Neutrophil (primary cell): ENCODE measurements around the gene JPH3.

ENCODE experiments used
- H3K27ac ChIP-seq: fragments of 200-600 bp; sonication (generic); 2 replicates; pipeline ENCODE4 v1.5.1; 2016; ENCODE audit warnings: mild to moderate bottlenecking, moderate library complexity
- H3K27me3 ChIP-seq: fragments of 200-600 bp; sonication (generic); 2 replicates; pipeline ENCODE4 v1.6.0; 2016; ENCODE audit warnings: mild to moderate bottlenecking
- H3K36me3 ChIP-seq: fragments of 200-600 bp; sonication (generic); 2 replicates; pipeline ENCODE4 v1.5.1; 2017
- H3K4me1 ChIP-seq, 2 experiments: fragments of 200-600 bp in 1 of 2; sonication (generic) in 1 of 2; 1 replicate in 1 of 2; 2 replicates in 1 of 2; pipeline versions ENCODE4 v1.5.1 to v1.6.1; 2013 to 2016; ENCODE audit warnings: low read depth in 1 of 2, low read length in 1 of 2, mild to moderate bottlenecking in 1 of 2, moderate library complexity in 1 of 2; ENCODE audit not compliant: control insufficient read depth in 1 of 2, insufficient read depth in 1 of 2
- H3K4me3 ChIP-seq, 2 experiments: fragments of 200-600 bp in 1 of 2; sonication (generic) in 1 of 2; 1 replicate in 1 of 2; 2 replicates in 1 of 2; pipeline ENCODE4 v1.5.1; 2013 to 2016; ENCODE audit warnings: low read depth in 1 of 2, low read length in 1 of 2, mild to moderate bottlenecking in 1 of 2, moderate library complexity in 1 of 2
- H3K9me3 ChIP-seq: fragments of 200-600 bp; sonication (generic); 2 replicates; pipeline ENCODE4 v1.5.1; 2016
- TF ChIP-seq, protein P1 (sequence below): fragments of 200-600 bp; sonication (generic); IDR thresholded peaks from 2 replicates; pipeline ENCODE4 v1.5.1; 2016; ENCODE audit warnings: antibody characterized with exemption

JPH3 gene

DNA sequence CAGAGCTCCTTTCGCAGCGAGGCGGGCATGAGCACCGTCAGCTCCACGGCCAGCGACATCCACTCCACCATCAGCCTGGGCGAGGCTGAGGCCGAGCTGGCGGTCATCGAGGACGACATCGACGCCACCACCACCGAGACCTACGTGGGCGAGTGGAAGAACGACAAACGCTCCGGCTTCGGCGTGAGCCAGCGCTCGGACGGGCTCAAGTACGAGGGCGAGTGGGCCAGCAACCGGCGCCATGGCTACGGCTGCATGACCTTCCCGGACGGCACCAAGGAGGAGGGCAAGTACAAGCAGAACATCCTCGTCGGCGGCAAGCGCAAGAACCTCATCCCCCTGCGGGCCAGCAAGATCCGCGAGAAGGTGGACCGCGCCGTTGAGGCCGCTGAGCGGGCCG, 42.3 kb downstream of the JPH3 start:
- H3K4me3 ChIP-seq: no peak overlapping the region
- H3K27me3 ChIP-seq: peaks cover 4% of the 10 kb centered on the region
- H3K36me3 ChIP-seq: no peaks in the 10 kb centered on the region
- no peaks in the 10 kb centered on the region for H3K9me3 ChIP-seq
- H3K4me1 ChIP-seq: no peaks in the 10 kb centered on the region
- H3K27ac ChIP-seq: no peak overlapping the region
- TF ChIP-seq, protein P1, sequence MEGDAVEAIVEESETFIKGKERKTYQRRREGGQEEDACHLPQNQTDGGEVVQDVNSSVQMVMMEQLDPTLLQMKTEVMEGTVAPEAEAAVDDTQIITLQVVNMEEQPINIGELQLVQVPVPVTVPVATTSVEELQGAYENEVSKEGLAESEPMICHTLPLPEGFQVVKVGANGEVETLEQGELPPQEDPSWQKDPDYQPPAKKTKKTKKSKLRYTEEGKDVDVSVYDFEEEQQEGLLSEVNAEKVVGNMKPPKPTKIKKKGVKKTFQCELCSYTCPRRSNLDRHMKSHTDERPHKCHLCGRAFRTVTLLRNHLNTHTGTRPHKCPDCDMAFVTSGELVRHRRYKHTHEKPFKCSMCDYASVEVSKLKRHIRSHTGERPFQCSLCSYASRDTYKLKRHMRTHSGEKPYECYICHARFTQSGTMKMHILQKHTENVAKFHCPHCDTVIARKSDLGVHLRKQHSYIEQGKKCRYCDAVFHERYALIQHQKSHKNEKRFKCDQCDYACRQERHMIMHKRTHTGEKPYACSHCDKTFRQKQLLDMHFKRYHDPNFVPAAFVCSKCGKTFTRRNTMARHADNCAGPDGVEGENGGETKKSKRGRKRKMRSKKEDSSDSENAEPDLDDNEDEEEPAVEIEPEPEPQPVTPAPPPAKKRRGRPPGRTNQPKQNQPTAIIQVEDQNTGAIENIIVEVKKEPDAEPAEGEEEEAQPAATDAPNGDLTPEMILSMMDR: no peak

- H3K4me3 ChIP-seq: no peak overlapping the region
- TF ChIP-seq, protein P1: no peak
- no peak overlapping the region for H3K27ac ChIP-seq
- no peaks in the 10 kb centered on the region for H3K9me3 ChIP-seq
- peaks cover 7% of the 10 kb centered on the region for H3K27me3 ChIP-seq
- no peaks in the 10 kb centered on the region for H3K36me3 ChIP-seq
- no peaks in the 10 kb centered on the region for H3K4me1 ChIP-seq
Measured at GRCh38 chr16:87645802-87646201, 43.5 kb downstream of the JPH3 start.

GRCh38 chr16:87647431-87648185, 45.3 kb downstream of the JPH3 start:
- no peaks in the 10 kb centered on the region for H3K9me3 ChIP-seq
- H3K27me3 ChIP-seq: peaks cover 7% of the 10 kb centered on the region
- no peak overlapping the region for H3K4me3 ChIP-seq
- no peaks in the 10 kb centered on the region for H3K4me1 ChIP-seq
- no peak overlapping the region for H3K27ac ChIP-seq
- no peaks in the 10 kb centered on the region for H3K36me3 ChIP-seq
- TF ChIP-seq, protein P1: no peak

DNA sequence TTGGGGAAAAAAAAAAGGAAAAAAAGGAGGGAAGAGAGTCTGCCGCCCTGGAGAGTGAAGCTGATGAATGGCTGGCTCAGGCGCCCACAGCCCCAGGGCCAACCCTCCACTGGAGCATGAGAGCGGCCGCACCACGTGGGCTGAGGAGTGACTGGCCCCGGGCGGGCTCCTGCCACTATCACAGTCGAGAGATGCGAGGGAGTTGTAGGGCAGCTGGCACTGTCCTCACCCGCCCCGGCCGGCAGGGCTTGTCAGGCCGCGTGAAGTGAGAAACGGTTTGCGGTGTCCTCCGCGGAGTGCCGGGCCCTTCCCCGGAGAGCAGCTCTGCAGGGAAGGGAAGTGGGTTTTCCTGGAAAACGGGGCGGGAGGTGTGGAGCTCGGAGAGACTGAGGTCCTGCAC, 45.9 kb downstream of the JPH3 start:
- Histone ChIP-seq H3K4me3 (no peak overlapping the region), H3K27me3 (peaks cover 7% of the 10 kb centered on the region), H3K4me1 (no peaks in the 10 kb centered on the region), H3K9me3 (no peaks in the 10 kb centered on the region), H3K27ac (no peak overlapping the region), H3K36me3 (no peaks in the 10 kb centered on the region)
- TF ChIP-seq, protein P1: no peak

DNA sequence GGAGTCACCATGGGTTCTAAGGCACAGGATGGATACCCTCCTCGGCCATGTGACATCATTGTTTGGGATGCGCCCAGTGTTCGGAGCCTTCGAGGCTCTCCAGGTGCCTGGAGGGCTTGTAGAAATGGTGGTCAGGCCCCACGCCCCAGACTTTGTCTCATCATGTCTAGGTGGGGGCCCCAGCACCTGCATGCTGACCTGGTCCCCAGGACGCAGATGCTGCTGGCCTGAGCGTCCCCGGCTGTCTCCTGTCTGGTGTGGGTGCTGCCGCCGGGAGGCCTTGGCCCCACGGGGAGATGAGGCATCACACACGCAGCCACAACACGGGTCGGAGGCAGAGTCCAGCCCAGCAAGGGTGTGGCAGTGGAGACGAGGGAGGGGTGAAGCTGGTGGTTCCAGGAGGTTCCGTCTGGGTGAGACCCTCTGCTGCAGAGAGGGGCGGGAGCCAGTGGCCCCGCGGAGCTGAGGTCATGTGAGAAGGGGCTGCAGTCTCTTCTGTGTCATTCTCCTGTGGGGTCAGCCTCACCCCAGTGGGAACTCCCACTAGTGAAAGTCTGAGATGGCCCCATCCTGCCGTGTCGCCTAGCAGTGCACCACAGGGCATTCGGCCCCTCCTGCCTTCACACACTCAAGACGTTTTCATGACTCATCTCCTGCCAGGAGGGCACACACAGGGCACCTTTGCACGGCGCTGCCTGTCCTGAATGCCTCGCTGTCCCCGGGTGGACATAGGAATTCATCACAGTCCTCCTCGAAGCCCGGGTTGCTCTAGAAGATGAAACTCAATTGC, 46.6 kb downstream of the JPH3 start:
- Histone ChIP-seq H3K9me3 (no peaks in the 10 kb centered on the region), H3K4me3 (no peak overlapping the region), H3K4me1 (no peaks in the 10 kb centered on the region), H3K27me3 (peaks cover 7% of the 10 kb centered on the region), H3K27ac (no peak overlapping the region), H3K36me3 (no peaks in the 10 kb centered on the region)
- TF ChIP-seq, protein P1: no peak
